Stimulated activated CD4-positive, alpha-beta T cell treated with anti-CD3 and anti-CD28 coated beads, Interleukin-15, amount 100 ng/mL, for 24 hours (primary cell): ENCODE measurements around the gene FNDC3B.
A peak's percentile ranks its signal among the peaks of the same experiment; 100 is the strongest.

ENCODE experiments used
- DNase-seq: peaks from one replicate; pipeline ENCODE4 v3.0.0-alpha.2; 2020

Gene FNDC3B

GRCh38 chr3:172097585-172097984, 58.2 kb downstream of the FNDC3B start:
- DNase-seq, result no peak

- no peak for DNase-seq
These were observed 59.5 kb downstream of the FNDC3B start for GRCh38 chr3:172098698-172099494.

GRCh38 chr3:172099495-172099808, 60.1 kb downstream of the FNDC3B start:
- DNase-seq, result no peak

GRCh38 chr3:172100482-172100881, 61.1 kb downstream of the FNDC3B start:
- DNase-seq, result no peak

- no peak for DNase-seq
These were observed 61.7 kb downstream of the FNDC3B start for GRCh38 chr3:172101107-172101506.

GRCh38 chr3:172102123-172102882, 62.9 kb downstream of the FNDC3B start:
- DNase-seq, result peak; percentile 39

- DNase-seq, result no peak
These were observed 63.5 kb downstream of the FNDC3B start for GRCh38 chr3:172102883-172103310.

- DNase-seq, result no peak
These were observed 64.3 kb downstream of the FNDC3B start for GRCh38 chr3:172103724-172104123.

GRCh38 chr3:172104471-172105072, 65.2 kb downstream of the FNDC3B start:
- no peak for DNase-seq

- no peak for DNase-seq
These were observed 66.9 kb downstream of the FNDC3B start for GRCh38 chr3:172106037-172106954.

- DNase-seq, result peak; percentile 70
These were observed 67.6 kb downstream of the FNDC3B start for GRCh38 chr3:172106989-172107388.

- DNase-seq, result peak; percentile 70
These were observed 68.0 kb downstream of the FNDC3B start for GRCh38 chr3:172107403-172107802.

GRCh38 chr3:172110127-172110779, 70.9 kb downstream of the FNDC3B start:
- DNase-seq, result no peak

GRCh38 chr3:172111163-172111562, 71.8 kb downstream of the FNDC3B start:
- no peak for DNase-seq

GRCh38 chr3:172112078-172112733, 72.8 kb downstream of the FNDC3B start:
- DNase-seq, result no peak

GRCh38 chr3:172112734-172113120, 73.3 kb downstream of the FNDC3B start:
- DNase-seq, result no peak

- no peak for DNase-seq
These were observed 74.3 kb downstream of the FNDC3B start for GRCh38 chr3:172113710-172114109.

GRCh38 chr3:172115059-172115458, 75.7 kb downstream of the FNDC3B start:
- no peak for DNase-seq

- DNase-seq, result no peak
These were observed 76.4 kb downstream of the FNDC3B start for GRCh38 chr3:172115787-172116186.

- no peak for DNase-seq
These were observed 78.6 kb downstream of the FNDC3B start for GRCh38 chr3:172118019-172118418.

- no peak for DNase-seq
These were observed 80.0 kb downstream of the FNDC3B start for GRCh38 chr3:172119266-172119969.
